ENCODE measurements around the gene TMCO1.

The TMCO1 gene

GRCh38 chr1:165763442-165763841 lies 5.2 kb downstream of the TMCO1 start:
- Histone ChIP-seq H3K27me3 (ENCODE audit: insufficient read depth, low read length, poor library complexity, severe bottlenecking) (no peaks in the 10 kb centered on the region), H4K20me1 (ENCODE audit: insufficient read depth, low read length, poor library complexity, severe bottlenecking) (peaks cover 10% of the 10 kb centered on the region), H3K4me1 (ENCODE audit: insufficient read depth, low read length, poor library complexity, severe bottlenecking) (peaks cover 38% of the 10 kb centered on the region), H3K9ac (ENCODE audit: low read depth, low read length, poor library complexity, severe bottlenecking) (peak overlapping the region; percentile 20), H3K4me3 (ENCODE audit: low read length, poor library complexity, severe bottlenecking) (peak overlapping the region; percentile 40), H3F3A (ENCODE audit: low read depth) (no peaks in the 10 kb centered on the region), H3K36me3 (ENCODE audit: insufficient read depth, low read length) (peaks cover 18% of the 10 kb centered on the region; the same call in 1 of the 2 replicates), H3K4me2 (ENCODE audit: low read depth, low read length, poor library complexity, severe bottlenecking) (peak overlapping the region; percentile 65), H3K9me3 (ENCODE audit: insufficient read depth, low read depth, low read length) (no peaks in the 10 kb centered on the region), H3K9me2 (replicated peaks; ENCODE audit: low read depth, low read length) (no peaks in the 10 kb centered on the region), H2AFZ (ENCODE audit: low read length) (no peak overlapping the region), H3K79me2 (ENCODE audit: insufficient read depth, low read length) (peaks cover 87% of the 10 kb centered on the region)
- TF ChIP-seq CTCF (conservative IDR thresholded peaks at IDR 0.05; ENCODE audit: low read length) (no peak), EZH2phosphoT487 (IDR thresholded peaks at IDR 0.05; ENCODE audit: borderline replicate concordance) (no peak)

- Histone ChIP-seq H3K36me3 (ENCODE audit: insufficient read depth, low read length) (peaks cover 26% of the 10 kb centered on the region; the same call in 1 of the 2 replicates), H3K9me3 (ENCODE audit: insufficient read depth, low read depth, low read length) (no peaks in the 10 kb centered on the region), H3K4me3 (ENCODE audit: low read length, poor library complexity, severe bottlenecking) (peak overlapping the region; percentile 40), H2AFZ (ENCODE audit: low read length) (no peak overlapping the region), H3K27me3 (ENCODE audit: insufficient read depth, low read length, poor library complexity, severe bottlenecking) (no peaks in the 10 kb centered on the region), H3K79me2 (ENCODE audit: insufficient read depth, low read length) (peaks cover 84% of the 10 kb centered on the region), H3F3A (ENCODE audit: low read depth) (no peaks in the 10 kb centered on the region), H3K9ac (ENCODE audit: low read depth, low read length, poor library complexity, severe bottlenecking) (peak overlapping the region; percentile 20), H4K20me1 (ENCODE audit: insufficient read depth, low read length, poor library complexity, severe bottlenecking) (peaks cover 10% of the 10 kb centered on the region), H3K4me1 (ENCODE audit: insufficient read depth, low read length, poor library complexity, severe bottlenecking) (peaks cover 33% of the 10 kb centered on the region), H3K9me2 (replicated peaks; ENCODE audit: low read depth, low read length) (no peaks in the 10 kb centered on the region), H3K4me2 (ENCODE audit: low read depth, low read length, poor library complexity, severe bottlenecking) (peak overlapping the region; percentile 65)
- no peak for TF ChIP-seq EZH2phosphoT487 (IDR thresholded peaks at IDR 0.05; ENCODE audit: borderline replicate concordance)
- TF ChIP-seq CTCF (conservative IDR thresholded peaks at IDR 0.05; ENCODE audit: low read length) = no peak
Observed at GRCh38 chr1:165762725-165763124, 5.9 kb downstream of the TMCO1 start.

- H3K4me3 ChIP-seq (ENCODE audit: low read length, poor library complexity, severe bottlenecking) = no peak overlapping the region
- no peak overlapping the region for H2AFZ ChIP-seq (ENCODE audit: low read length)
- no peak for TF ChIP-seq CTCF (conservative IDR thresholded peaks at IDR 0.05; ENCODE audit: low read length)
- no peak for TF ChIP-seq EZH2phosphoT487 (IDR thresholded peaks at IDR 0.05; ENCODE audit: borderline replicate concordance)
- H3K36me3 ChIP-seq (ENCODE audit: insufficient read depth, low read length) = peaks cover 48% of the 10 kb centered on the region; the same call in 1 of the 2 replicates
- H3K9me3 ChIP-seq (ENCODE audit: insufficient read depth, low read depth, low read length) = no peaks in the 10 kb centered on the region
- peaks cover 15% of the 10 kb centered on the region for H3K4me1 ChIP-seq (ENCODE audit: insufficient read depth, low read length, poor library complexity, severe bottlenecking)
- no peaks in the 10 kb centered on the region for H3K9me2 ChIP-seq (replicated peaks; ENCODE audit: low read depth, low read length)
- peaks cover 60% of the 10 kb centered on the region for H3K79me2 ChIP-seq (ENCODE audit: insufficient read depth, low read length)
- H3K27me3 ChIP-seq (ENCODE audit: insufficient read depth, low read length, poor library complexity, severe bottlenecking) = no peaks in the 10 kb centered on the region
- H3F3A ChIP-seq (ENCODE audit: low read depth) = peaks cover 3% of the 10 kb centered on the region; the same call in 1 of the 2 replicates
- H3K9ac ChIP-seq (ENCODE audit: low read depth, low read length, poor library complexity, severe bottlenecking) = no peak overlapping the region
- no peak overlapping the region for H3K4me2 ChIP-seq (ENCODE audit: low read depth, low read length, poor library complexity, severe bottlenecking)
- H4K20me1 ChIP-seq (ENCODE audit: insufficient read depth, low read length, poor library complexity, severe bottlenecking) = peaks cover 27% of the 10 kb centered on the region
Observed at GRCh38 chr1:165759095-165759494, 9.6 kb downstream of the TMCO1 start.

All from Loucy (cell line).